Smooth muscle cell of the brain vasculature (primary cell): ENCODE measurements around the gene KCND1.
A peak's percentile ranks its signal among the peaks of the same experiment; 100 is the strongest.
"Not testable (repeated sequence)": the region's sequence is repeated elsewhere in the genome, so short reads cannot be mapped to it uniquely, and the experiment has no call there.

ENCODE experiments used
- DNase-seq: peaks from one replicate; pipeline ENCODE4 v3.0.0-alpha.2; 2012; ENCODE audit warnings: low read depth, low spot score

The KCND1 gene

DNA sequence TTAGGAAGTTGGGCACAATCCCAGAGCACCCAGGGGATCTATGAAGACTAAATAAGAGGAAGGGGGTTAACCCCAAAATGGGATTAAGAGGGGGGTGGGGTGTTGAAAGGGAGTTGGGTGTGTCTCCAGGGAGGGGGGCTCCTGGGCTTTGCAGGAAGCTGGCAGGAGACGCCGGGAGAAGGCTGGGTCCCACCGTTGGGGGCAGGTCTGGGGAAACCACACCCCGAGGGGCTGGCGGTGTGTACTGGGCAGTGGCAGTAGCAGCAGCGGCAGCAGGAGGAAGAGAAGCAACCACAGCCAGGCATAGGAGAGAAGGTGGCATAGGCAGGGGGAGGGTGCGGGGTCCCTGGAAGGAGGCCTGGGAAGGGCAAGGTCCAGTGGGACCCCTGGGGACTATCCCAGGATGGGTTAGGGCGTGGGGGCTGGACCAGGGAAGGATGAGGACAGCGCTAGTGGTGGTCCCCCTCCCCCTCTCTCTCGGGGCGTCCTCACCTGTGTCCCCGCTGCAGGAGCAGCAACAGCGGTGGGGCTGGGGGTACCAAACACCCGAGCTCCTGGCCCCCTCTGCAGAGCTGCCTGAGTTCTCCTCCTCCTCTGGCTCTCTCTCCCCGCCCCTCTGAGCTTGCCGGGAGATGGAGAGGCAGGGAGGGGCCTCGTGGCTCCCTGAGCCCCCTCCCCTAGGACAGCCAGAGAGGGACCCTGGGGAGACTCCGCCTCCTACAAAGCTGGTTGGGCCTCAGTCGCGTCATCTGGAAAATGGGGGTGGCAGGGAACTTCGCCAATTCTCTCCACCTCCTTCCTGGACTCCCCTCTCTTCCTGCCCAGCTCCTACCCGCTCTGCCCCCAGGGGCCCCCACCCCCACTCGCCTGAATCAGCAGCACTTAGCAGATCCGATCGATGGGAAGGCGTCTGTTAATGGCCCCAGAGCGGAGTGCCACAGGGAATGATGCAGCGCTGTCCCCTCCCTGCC is at the start of gene KCND1:
Gene KCND1, minus strand, starts transcription at position 596 of the 971 bp plus-strand sequence. CDS start 1,573 bp downstream, outside the sequence.
- no peak for DNase-seq

DNA sequence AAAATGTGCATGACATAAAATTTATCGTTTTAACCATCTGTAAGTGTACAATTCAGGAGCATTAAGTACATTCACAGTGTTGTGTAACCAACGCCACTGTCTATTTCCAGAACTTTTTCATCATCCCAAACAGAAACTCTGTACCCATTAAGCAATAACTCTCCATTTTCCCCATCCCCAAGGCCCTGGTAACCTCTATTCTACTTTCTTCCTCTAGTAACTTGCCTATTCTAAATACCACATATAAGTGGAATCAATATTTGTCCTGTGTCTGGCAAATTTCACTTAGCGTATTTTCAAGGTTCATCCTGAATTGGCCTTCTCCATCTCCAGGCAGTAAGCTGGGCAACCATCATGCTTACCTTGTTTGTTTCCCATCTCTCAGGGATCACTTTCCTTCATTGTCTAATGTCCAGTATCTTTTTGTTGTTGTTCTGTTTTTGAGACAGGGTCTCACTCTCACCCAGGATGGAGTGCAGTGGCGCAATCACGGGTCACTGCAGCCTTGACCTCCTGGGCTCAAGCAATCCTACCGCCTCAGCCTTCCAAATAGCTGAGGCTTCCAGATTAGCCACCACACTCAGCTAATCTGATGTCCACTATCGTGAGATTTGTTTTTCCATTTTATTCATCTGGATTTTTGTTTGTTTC is 48.1 kb upstream of the KCND1 start:
- no peak for DNase-seq

DNA sequence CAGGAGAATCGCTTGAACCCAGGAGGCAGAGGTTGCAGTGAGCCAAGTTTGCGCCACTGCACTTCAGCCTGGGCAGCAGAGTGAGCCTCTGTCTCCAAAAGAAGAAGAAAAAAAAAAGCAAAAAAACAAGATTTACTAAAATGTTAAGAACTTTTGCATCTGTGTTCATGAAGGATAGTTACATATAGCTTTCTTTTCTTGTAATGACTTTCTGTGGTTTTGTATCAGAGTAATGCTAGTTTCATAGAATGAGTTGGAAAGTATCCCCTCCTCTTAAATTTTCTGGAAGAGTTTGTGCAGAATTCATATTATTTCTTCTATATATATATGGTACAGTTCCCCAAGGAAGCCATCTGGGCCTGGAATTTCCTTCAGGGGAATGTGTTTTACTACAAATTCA is 47.4 kb upstream of the KCND1 start:
- DNase-seq, result no peak

DNA sequence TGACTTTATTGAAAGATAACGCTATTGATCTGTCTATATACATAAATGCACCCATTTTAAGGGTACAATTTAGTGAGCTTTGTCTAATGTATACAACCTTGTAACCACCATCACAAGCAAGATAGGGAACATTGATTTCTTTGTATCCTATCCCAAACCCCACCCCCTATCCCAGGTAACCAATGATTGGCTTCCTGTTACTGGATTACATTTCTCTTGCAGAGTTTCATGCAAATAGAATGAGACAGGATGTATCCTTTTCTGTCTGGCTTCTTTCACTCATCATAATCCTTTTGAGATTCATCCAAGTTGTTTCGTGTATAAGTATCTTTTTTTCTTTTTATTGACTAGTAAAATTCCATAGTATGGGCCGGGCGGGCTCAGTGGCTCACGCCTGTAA is 32.1 kb upstream of the KCND1 start:
- no peak for DNase-seq

DNA sequence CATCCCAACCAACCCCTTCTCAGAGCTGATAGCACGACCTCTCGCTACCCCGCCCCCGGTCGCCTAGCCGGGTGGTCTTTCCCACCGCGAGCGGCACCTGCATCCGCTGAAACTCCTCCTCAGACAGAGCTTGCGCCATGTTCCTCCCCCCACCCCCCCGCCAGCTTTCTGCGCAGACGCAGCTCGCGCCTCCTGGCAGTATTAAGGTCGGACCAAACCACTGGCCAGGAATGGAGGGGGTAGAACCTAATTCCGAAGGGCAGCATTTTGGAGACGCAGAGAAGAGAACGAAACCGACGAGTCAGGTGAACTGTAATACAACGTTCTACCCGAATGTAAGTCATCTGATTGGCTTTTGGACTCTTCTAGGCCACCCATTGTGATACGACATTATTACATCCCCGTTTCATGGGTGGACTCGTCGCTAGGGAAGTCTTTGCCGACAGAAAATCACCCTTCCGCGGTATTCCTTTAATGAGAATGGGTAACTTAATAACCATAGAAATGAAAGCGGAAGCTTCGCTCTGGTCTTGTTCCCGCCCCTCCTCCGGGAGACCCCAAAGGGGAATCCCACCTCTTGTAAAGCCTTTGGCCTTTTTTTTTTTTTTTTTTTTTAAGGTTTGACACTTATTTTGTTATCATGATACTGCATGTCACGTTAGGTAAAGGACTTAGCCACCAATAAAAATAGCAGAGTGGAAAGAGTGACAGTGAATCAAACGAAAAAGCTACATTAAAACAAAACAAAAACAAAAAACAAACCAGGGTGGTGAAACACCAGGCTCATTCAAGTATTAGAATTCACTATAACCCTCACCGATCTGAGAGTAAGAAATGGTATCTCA is 30.7 kb upstream of the KCND1 start, which contains the start of gene GRIPAP1:
Gene GRIPAP1, minus strand, starts transcription at position 174 of the 845 bp plus-strand sequence. Its CDS starts 35 bp downstream, at position 139.
- DNase-seq, result peak; percentile 61

DNA sequence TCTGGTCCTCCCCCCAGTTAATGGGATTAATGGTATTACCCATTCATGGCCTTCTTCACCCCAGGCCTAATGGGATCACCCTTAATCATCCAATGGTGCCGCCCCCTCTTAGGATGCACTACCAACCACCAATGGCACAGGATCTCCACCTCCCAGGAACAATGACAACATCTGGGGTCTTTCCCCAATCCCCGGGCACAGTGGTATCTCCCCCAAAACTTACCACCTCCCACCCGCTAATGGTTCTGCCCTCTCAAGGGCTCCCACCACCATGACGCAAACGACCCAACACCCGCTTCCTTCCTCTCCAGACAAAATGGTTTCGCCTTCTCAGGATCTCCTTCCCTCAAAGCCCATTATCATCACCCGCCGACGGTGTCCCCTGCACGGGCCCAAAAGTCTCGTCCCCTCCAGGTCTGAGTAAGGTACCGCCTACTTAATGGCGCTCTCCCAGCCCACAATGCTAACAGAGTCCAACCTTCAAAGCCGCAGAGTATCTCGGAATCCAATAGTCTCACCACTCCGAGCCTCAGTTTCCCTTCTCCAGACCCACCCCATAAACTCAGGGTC is 30.0 kb upstream of the KCND1 start:
- DNase-seq, result no peak

DNA sequence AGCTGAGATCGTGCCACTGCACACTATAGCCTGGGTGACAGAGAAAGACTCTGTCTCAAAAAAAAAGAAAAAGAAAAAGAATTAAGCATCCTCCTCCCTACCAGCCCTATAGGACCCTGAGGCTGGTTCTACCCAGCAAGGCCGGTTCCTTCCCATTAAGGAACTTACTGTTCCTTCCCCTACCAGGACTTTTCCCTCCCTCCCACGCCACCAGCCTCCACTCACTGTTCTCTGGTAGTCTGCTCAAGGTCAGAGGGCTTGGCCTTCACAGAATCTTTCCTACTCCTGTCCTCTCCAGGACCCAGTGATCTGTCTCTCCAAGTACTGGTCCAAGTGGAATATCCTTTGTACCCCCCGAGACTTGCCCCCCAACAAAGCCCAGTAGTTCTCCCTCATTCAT is 29.0 kb upstream of the KCND1 start:
- DNase-seq, result no peak

DNA sequence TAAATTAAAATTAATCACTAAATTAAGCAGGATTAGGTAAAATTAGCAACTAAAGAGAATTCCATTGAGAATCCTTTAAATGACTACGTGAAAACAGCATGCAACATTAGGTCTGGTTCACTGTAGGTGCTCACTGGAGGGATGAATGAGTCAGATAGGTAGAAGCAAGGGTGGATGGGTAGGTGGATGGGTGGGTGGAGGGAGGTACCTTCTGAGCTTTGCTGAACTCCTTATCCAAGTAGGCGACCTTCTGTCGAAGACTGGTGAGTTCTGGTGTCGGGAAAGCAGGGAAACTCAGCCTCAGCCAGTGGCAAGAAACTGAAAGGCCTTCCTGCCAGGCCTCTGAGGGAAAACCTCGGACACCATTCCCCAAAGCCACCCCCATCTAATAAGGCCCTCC is 27.4 kb upstream of the KCND1 start:
- no peak for DNase-seq

DNA sequence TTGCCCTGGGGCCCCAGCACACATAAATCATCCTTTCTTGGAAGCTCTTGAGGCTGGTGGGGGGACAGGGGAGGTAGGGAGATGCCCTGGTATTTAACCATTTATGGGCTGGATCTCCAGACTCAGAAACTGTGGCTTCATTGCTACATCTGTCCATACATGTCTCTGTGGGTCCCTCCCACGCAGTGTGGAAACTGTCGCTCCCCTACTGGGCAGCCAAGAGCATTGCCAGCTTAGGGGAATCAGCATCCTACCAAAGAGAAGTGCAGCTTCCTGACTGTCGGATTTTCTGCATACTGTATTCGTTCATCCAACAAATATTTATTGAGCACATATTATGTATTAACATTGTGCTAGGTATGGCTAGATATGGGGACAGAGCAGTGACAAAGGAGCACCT is 26.7 kb upstream of the KCND1 start:
- no peak for DNase-seq

DNA sequence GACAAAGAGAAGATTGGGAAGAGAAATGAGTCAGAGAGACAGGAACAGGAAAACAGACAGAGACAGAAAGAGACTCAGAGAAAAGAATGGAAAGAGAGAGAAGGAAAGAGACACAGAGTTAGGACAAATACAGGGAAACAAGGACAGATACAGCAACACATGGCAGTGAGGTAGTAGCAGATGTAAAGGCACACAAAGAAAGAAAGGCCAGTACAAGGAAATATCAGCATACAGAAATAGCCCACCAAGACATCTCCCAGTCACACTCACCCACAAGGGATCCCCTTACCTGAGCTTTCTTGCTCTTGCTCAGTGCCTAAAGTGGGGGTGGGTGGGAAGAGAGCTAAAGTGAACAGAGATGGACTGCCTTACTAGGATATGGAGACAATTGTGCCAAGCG is 26.2 kb upstream of the KCND1 start:
- DNase-seq, result no peak

DNA sequence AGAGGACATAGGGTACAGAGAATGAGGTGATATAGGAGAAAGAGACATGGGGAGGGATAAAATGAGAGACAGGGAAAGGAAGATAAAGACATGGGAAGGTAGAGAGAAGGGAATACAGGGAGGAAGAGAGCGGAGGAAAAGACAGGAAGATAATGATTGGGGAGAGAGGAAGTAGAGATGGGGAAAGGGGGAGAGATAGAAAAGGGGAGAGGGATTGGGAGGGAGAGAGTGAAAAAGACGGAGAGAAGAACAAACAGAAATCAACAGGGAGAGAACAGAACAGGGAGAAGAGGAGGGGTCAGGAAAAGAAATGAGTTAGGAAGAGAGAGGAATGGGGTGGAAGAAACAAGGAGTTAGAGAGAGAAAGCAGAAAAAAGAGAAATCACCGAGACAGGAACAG is 25.8 kb upstream of the KCND1 start:
- DNase-seq, result no peak

DNA sequence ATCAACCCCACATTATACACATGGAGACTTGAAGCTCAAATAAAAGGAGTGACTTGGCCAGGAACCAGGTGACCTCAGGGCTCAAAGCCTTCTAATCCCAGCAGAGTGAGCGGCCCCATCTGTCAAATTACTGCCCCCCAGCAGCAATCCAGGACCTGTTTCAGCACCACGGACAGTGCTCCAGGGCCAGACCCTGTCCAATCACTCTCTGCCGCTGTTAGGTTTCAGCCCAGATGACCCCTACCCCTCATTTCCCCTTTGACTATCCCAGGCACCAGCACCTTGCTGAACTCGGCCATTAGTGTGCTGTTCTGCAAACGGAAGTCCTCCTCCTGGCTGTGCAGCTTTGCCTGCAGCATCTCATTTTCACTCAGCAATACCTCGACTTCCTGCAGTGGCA is 25.3 kb upstream of the KCND1 start:
- no peak for DNase-seq

DNA sequence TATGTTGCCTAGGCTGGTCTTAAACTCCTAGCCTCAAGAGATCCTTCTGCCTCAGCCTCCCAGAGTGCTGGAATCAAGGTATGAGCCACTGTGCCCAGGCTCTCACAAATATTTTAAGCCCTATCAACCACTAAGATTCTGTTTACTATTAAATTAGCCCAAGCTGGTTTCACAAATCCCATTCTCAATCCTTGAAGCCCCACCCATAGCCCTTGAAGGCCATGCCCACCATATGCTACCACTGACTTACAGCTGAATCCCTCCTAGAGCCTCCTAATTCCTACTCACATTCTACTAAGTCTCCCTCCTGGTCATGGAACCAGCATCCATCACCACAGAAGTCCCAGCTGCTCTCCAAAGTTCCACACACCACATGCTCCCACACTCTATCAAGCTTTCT is 20.7 kb upstream of the KCND1 start:
- no peak for DNase-seq

DNA sequence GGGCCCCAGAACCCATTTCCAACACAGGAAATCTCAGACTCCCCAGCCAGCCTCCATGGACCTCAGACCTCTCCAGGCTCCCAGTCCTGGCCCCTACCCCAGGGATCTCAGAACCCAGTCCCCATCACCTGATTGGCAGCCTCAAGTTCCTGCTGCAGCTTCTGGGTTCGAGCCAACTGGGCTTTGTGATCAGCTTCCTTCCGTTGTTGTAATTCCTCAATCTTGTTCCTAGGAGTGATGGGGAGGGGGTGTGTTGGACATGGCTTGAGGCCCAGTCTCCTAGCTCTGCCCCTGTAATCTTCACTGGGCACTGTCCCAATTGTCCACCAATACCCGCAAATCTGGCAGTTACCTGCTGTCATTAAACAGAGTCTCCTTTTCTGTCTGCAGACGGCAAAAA is 17.8 kb upstream of the KCND1 start:
- DNase-seq, result no peak

DNA sequence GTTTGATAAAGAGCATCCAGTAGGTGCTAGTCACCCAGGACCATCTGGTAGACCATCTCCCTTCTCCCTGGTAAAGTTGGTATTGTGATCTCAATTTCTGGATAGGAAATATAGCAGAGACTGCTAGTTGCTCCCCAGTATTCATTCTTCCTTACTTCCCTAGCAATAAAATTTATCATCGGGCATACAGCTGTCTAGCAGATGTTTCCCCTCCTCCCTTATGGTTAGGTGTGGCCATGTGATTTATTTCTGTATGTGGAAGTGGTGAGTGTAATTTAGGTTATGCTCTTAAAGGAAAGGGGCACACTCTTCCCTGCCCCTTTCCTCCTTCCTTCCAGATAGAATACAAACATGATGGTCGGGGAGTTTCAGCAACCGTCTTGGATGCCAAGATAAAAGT is 12.3 kb upstream of the KCND1 start:
- no peak for DNase-seq

DNA sequence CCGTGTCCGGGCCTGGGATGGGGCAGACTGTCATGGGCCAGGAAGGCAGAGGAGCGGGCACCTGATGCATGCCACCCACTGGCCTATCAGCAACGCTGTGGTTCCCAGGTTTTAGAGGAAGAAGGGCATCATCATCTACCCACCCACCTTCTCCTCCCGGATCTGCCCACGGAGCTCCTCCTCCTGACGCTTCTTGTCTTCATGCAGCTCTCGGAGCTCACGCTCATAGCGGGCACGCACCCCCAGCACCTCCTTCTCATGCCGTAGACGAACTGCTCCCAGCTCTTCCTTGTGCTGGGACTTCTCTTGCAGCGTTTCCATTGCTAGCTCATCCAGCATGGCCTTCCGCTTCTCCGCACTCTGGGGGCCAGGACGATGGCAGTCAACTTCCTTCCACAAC is 11.4 kb upstream of the KCND1 start:
- DNase-seq, result no peak

DNA sequence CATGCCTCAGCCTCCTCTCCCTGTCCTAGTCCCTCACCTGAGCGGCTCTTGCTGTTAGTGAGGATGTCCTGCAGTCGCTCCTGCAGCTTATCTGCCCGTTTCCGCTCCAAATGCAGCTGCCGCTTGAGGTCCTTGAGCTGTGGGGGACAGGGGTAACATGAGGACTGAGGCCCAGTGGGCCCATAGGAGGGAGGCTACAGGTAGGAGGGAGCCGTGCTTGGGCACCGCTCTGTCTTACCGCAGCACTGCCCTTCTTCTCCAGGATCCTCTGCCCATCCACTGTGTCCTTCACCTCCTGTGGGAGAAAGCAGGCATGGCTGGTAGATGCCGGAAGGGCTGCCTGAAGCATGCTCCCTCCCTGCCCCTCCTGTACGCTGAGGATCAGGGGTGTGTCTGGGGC is 9.5 kb upstream of the KCND1 start:
- DNase-seq, result no peak

DNA sequence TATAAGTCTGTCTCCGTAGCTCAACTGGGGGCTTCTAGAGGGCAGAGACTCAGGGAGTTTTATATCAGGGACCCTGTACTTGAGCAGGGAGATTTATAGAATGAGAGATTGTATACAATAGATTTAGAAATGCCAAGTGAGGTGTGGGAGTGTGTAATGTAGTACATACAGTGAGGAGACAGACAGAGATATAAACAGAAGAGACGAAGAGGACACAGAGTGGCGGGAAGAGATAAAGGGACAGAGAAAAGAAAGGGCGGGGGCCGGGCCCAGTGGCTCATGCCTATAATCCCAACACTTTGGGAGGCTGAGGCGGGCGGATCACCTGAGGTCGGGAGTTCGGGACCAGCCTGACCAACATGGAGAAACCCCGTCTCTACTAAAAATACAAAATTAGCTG is 8.7 kb upstream of the KCND1 start:
- DNase-seq, result not testable (repeated sequence)

DNA sequence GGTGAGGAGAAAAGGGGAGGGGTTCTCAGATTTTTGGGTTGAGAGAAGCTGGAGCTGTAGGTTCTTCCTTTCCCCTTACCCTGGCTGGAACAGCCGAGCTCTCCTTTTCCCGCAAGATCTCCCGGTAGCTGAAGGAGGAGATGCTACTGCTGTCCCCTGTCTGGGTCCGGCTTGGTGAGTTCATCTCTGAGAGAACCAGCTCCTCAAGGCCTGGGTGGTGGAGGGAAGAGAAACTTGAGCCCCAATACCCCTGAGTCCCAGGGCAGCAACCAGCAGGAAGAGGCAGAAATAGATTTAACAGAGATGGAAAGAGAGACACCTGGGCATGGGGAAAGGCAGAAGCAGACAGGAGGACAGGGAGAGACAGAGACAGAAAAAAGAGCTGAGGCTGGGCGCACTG is 6.6 kb upstream of the KCND1 start:
- DNase-seq, result no peak

DNA sequence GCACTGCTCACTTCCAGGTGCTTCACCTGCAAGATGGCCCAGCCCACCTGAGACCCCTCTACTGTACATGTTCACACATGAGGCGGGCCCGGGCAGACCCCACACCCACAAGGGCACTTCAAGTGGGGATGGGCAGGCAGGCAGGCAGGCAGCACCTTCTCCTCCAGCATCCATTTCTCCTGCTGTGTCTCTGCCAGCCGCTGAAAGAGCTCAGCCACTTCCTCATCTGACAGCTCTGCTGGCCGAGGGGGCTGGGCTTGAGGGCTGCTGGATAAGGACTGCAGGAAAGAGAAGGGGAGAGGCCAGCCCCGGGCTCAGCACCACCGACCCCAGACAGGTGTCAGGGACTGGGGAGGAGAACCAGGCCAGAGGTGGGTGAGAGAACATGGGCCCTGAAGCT is 4.4 kb upstream of the KCND1 start:
- no peak for DNase-seq

DNA sequence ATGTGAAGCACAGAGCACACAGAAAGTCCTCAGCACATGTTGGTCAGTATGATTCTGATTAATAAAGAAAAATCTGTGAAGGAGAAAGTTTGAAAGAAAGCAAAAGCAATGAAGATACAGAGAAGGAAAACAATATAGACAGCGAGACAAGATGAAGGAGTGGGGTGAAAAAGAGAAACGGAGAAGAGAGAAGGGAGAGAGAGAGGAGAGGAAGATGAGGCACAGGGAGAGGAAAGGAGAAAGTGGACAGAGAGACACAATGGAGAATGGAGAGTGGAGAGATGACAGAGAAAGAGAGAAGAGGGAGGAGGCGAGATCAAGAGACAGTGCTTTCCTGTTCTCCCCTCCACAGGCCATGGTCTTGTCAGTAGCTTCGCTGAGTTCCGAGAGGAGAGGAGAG is 3.9 kb upstream of the KCND1 start:
- no peak for DNase-seq

DNA sequence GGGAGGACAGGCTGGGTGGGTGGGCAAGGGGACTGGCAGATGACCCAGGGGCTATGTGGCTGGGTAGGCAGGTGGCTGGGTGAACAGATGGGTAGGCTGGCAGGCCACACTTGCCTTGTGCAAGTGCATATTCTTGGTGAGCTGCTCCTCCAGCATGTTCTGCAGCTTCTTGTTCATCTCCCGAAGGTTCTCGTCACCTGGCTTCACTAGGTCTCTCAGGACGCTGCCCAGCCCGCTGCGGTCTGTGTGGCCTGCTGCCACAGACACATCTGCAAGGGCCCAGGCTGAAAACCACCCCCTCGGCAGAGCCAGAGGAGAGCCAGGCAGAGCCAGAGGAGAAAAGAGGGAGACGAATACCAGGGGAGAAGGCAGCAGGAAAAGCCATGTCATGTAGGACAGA is 3.4 kb upstream of the KCND1 start:
- DNase-seq, result no peak
